ENCODE results near the gene PARP11. TPM values are rescaled to one million over a fixed set of nuclear protein-coding genes. Genes with fewer than 3 reads are reported as not detected.
A peak's percentile ranks its signal among the peaks of the same experiment; 100 is the strongest.

The PARP11 gene
- total RNA-seq, 1 donor from 2014 or later = 5.6 TPM

DNA sequence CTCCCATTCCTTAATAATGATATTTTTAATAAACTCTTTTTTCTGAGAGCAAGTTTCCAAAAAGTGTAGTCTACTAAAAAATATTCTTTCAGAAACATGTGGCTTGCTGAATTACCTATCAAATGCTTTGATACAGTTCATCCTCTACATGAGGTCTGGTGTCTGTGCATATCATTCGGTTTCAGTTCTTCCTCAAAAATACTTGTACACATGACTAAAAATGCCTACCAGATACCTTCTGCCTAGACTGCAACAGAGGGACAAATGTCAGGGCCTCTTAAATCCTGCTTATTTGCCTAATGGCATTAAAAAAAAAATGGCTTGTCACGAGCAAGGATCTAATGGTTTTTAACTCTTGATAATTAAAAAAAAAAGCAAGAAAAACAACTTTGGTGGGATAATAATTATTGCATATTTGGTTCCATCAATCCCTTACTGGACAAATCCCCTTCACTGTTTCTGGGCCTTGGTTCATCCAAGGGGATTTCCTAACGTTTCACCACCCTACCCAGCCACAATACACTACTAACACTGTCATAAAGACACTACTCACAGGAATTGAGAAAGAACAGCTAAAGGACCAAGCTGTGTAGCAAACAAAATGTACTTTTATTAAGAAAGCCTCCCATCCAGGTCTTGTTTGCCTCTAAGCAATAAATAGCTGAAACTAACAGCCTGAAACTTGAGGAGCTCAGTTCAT lies 45.7 kb downstream of the PARP11 start:
- no peak for DNase-seq (ENCODE audit: extremely low read depth, low read depth, low spot score)

DNA sequence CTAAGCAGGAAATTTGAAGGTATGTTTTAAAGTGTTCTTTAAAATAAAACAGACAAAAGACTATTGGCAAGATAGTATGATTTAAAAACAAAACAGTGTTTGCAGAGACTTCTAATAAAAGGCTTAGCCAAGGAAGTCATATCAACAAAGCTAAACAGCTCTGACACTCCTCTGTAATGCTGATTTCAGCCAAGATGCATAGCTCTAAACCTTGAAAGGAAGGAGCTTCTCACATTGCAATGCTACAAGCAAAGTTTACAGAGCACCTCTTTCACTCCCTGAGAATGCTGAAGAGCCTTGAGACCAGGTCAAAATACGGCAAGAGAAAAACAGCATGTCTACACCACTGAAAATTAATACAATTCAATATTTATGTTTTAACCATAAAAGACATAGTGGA lies 51.8 kb downstream of the PARP11 start:
- no peak for DNase-seq (ENCODE audit: extremely low read depth, low read depth, low spot score)

DNA sequence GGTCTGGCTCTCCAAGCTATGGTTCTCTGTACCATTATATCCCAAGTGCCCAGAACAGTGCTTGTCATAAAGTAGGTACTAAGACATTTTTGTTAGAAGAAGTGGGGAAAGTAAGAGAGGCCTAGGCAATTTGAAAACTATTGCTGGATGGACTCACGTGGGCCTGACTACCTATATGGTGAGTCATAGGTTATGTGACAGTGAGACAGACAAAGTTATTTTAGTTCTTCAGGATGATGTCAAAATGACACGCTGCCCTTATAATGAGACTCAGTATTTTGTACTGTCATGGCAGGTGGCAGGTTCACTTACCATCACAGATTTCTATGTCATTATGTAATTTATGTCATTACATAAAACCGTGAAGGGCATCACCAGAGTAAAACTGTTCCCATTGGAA lies 53.1 kb downstream of the PARP11 start:
- no peak for DNase-seq (ENCODE audit: extremely low read depth, low read depth, low spot score)

DNA sequence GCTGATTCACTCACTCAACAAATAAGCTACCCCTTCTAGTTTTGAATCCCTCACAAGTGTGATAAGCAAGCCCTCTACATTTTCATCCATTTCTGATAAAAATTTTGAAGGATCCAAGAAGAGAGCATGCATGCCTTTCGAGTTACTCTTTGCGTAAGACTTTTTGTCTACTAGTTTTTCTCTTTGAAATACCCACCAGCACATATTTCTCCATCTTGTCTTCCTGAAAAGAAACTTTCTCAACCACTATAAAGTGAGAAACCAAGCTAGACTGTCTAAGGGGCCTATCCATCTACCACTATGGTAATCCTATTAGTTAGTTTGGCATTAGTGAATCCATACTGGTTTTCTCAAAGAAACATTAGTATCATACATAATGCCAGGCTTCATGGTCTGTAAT lies 56.9 kb downstream of the PARP11 start:
- no peak for DNase-seq (ENCODE audit: extremely low read depth, low read depth, low spot score)

DNA sequence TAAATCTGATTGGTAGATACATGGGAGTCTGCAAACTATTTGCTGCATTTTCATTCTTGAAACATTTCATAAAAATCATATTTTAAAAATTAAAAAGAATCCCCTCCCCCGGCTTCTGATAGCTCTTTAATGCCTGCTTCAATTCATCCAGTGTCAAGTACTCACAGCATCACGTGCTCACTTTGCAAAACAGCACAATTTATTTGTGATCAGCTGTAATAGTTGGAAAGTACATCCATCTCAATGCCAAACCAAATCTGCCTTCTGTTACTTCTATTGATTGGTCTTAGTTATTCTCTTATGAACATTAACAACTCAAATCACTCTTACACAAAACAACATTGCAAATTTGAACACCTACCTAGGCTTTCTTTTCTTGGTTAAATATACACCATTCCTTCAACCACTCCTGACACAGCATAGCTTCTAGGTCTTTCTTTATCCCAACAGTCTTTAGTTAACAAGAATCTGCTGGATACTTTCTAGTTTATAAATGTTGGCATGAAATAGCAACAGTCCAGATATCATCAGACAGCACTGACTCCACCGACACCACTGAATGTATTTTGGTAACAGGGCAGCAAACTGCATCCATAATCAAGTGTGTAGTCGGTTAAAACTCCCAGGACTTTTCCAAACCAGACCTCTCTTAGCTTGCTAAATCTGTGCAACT lies 58.0 kb downstream of the PARP11 start:
- DNase-seq (ENCODE audit: extremely low read depth, low read depth, low spot score) = no peak

DNA sequence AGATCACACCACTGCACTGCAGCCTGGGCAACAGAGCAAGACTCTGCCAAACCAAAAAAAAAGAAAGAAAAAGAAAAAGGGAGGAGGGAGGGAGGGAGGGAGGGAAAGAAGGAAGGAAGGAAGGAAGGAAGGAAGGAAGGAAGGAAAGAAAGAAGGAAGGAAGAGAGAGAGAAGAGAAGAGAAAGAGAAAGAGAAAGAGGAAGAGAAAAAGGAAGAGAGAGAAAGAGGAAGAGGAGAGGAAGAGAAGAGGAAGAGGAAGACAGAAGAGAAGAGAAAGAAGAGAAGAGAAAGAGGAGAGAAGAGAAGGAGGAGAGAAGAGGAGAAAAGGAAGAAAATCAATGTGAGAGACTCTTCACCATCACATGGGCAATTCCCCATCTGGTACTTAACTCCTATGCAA lies 62.7 kb downstream of the PARP11 start:
- DNase-seq (ENCODE audit: extremely low read depth, low read depth, low spot score) = no peak

DNA sequence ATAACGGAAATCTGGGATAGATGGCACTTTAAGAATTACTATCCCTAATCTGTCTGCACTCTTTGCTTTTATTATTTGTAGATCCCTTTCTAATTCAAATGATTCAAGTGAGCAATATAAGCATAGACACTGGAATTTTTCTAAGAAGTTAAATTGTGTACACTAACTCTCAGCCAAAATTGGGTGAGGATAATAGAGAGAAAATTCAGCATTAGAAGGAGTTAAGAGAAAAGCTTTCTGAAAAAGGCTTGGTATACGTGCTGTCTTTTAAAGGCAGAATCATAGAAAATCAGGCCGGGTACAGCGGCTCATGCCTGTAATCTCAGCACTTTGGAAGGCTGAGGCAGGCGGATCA lies 63.2 kb downstream of the PARP11 start:
- DNase-seq (ENCODE audit: extremely low read depth, low read depth, low spot score) = no peak

DNA sequence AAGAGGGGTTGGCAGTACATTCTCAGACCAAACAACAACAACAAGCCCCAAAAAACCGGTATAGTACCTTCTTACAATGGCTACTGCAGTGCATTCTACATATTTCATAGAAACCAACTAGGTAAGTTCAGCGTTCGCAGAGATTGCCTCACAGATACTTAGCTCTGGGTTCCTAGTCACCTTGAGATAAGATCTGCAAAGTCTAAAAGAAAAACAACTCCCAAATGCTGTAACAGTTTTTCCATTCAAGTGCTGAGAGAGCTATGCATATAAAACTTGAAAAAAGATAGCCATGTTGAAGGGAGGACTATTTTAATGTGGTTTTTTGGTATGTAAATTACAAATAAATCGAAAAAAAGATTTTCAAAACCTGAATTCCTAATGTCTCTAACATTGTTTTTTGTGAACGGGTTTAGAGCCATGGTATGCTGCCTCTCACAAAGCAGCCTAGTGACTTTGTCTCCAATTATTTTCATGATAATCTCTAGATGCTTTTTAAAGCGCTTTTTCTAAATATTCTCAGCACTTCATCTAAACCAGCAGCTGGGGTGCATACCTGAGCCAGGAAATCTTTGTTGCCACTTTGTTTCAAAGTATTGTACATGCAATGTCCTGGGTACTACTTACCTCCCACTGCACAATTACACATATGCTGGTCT lies 63.7 kb downstream of the PARP11 start:
- DNase-seq (ENCODE audit: extremely low read depth, low read depth, low spot score) = no peak

DNA sequence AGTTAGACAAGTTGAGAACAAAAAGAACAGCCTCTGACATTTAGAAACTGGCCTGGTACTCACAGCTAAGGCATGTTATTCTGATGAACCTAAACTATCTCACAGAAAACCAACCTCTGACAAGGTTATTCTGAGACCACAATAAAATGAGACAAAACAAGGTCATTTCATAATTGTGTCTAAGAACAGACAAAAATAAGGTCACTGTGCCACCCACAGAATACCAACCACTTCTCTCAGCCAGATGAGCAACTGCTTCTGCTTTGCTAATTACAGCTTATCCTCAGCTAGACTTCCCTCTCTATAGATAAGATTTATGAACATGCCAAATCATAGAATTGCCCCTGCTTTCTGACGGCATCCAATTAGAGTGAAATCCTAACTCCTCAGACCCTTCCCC lies 68.1 kb downstream of the PARP11 start:
- no peak for DNase-seq (ENCODE audit: extremely low read depth, low read depth, low spot score)

DNA sequence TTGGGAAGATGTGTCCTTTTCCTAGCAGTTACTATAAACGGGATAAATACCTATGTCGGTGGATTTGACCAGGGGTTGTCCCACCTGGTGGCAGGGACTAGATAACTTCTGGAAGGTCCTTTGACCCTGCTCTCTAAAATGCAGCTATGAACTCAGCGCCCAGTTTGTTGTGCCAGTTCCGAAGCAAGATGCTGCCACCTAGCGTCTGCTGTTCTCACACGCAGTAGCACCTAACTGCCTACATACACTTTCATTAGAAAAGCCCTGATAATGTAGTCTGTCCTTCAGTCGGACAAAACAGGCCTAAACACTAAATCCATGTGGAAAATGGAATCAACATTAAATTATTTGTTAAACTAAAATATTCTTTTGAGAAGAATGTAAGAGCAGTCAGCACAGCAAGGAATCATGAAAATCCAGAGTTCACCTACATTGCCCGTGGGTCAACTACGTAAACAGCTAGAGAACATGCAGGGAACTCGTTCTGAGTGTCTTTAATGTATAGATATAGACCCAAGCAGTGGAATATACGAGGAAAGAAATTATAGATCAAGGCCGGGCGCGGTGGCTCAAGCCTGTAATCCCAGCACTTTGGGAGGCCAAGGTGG lies 69.2 kb downstream of the PARP11 start:
- peak; percentile 27 for DNase-seq (ENCODE audit: extremely low read depth, low read depth, low spot score)

DNA sequence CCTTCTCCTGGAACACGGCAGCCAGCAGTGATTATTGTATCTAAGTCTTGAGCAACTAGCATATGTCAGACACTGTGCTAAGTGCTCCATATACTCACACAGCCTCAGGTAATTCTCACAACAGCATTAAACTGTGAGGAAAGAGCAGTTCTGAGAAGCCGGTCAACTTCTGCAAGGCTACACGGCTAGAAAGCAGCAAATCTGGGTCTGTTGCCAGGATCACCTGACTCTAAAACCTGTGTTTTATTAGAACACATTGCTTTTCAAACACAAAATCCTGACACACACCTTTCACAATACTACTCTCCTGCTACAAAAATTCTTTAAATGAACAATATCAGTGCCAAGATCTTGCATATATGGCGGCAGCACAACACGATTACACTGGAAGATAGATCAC lies 70.5 kb downstream of the PARP11 start:
- DNase-seq (ENCODE audit: extremely low read depth, low read depth, low spot score) = no peak

DNA sequence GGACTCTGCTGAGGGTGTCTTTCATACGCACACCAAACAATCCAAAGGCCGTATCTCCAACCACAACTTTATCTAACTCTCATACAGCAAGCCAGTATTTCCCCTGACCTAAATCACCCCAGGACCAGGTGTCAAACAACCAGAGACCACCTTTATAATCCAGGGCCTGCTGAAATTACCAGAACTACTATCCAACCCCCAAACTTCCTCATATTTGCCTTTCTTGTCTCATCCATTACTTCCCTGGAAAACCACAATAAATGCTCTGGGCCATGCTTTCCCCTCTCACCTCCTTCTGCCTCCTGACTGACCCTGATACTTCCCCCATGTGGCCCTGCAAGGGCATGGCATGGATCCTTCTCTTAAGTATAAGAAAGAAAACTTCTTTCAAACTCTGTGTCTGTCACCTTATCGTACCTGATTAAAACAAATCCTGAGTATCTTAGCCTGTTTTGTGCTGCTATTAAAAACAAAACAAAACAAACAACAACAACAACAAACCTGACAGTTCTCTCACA lies 75.6 kb downstream of the PARP11 start:
- no peak for DNase-seq (ENCODE audit: extremely low read depth, low read depth, low spot score)

DNA sequence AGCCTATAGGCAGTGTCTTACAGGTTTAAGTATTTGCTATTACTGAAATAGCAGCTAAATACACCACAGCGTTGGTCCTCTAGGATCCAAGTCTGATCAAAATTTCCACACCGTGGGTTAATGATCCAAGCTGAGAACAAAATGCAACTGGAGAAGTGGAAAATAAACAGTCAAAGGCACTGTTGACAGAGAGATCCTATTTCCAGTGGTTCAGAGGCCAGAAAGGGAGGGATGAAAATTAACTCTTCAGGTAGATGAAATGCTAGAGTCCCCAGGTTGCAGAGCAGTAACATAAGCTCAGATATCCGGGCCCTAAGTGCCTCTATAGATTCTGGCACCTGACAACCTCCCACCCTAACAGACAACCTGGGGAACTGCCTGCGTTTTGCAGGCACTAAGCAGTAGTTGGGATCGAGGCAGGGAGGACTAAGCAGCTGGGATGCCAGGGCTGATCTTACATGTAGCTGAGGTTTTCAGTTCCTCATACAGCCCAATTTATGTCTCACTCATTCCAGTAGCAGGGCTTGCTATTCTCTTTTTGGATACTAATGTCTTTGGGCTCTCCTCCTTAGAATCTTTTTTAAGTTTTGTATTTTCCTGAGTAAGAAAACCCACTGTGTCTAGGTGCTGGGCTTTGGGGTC lies 77.6 kb downstream of the PARP11 start:
- DNase-seq (ENCODE audit: extremely low read depth, low read depth, low spot score) = no peak

DNA sequence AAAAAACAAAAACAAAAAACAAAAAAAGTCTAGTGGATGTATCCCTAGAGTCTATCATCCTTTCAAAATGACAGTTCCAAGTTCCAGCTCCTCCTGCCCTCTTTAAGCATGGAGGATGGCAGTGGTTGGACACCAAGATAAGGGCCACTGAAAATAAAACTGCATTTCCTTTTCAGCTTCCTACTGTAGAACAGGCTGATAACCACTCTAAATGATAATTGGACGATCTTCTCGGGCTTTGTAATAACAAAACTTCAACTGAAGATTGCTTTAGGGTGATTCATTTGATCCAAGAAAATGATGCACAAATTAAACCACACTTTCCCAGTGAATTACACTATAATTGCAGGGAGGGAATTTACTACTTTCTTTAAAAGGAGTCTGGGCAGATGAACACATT lies 78.1 kb downstream of the PARP11 start:
- DNase-seq (ENCODE audit: extremely low read depth, low read depth, low spot score) = no peak

DNA sequence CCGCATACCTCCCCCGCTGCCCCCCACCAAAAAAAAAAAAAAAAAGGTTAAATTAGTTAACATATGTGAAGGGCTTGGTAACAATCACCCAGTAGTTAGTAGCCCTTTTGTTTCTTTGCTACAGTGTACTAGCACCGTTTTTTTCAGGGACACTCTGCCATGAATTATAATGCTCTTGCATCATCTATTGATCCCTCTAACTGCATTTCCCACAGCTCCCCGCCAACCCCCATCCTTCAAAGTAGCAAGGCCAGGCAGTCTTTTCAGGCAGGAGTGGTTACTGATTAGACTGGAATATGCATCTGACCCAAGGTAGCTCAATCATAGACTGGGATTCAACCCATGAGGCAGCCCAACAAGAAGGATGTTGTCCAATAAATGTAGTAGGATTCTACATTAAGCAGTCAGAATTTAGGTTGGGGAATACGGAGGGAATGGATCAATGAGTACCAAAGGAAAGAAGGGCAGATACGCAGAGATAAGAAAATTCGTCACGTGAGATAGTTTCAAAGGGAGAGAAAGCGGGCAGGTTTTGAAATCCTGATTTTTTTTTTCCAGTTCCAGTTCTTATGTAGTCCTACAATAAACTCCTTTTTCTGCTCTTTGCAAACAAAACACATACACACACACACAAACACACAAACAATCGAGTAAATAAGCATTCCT lies 80.4 kb downstream of the PARP11 start:
- no peak for DNase-seq (ENCODE audit: extremely low read depth, low read depth, low spot score)

DNA sequence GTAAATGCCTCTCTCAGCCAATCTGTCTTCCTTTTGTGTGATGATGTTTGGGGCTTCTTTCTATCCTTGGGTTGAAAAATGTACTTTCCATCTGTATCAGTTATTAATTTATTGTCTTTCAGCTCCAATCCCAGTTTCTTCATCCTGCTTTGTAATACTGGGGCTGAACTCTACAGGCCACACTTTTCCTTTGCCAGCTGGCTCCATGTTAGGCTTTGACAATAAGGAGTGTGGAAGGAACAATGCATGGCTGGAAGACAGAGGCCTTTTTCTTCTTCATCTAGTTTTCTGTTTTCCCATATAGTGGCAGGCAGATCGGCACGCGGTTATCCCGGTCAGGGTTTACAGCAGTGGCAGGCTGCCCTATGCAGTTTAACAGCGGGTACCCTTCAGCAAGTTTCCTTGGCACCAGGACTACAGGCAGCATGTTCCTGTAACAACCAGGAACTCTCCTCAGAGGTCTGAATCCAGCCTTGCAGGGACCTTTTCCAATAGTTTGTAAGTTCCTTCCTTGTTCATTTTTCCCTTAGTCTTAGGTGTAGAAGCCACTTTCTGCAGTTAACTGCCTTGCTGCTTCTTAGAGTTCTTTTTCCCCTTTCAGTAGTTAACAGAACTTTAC lies 81.8 kb downstream of the PARP11 start:
- DNase-seq (ENCODE audit: extremely low read depth, low read depth, low spot score) = no peak

DNA sequence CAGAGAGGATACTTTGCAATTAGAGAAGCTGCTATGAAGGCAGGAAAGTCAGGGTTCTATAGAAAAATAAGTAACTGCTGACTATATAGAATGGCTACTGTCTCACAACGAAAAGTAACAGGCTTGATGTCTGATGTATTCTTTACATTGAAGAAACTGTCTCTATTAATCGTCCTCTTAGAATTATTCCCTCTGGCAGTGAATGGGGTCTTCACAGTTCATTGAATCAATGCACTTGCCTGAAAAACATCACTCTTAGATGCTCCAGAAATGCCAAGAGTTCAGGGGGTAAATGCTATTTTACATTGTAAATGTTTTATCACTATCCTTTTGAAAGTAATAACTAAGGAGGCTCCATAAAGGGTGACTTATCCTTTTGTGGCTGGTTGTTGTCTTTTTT lies 82.6 kb downstream of the PARP11 start:
- no peak for DNase-seq (ENCODE audit: extremely low read depth, low read depth, low spot score)

DNA sequence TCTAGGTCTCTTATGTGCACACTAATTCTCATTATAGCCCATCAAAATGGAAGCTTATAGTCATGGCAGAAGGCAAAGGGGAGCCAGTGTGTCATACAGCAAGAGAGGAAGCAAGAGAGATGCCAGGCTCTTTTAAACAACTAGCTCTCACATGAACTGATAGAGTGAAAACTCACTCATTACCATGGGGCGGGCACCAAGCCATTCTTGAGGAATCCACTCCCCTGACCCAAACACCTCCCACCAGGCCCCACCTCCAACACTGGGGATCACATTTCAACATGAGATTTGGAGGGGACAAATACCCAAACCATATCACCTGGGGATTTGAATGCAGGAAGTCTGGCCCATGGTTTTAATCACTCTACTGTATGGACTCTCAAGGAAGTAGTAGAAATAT lies 83.4 kb downstream of the PARP11 start:
- no peak for DNase-seq (ENCODE audit: extremely low read depth, low read depth, low spot score)

DNA sequence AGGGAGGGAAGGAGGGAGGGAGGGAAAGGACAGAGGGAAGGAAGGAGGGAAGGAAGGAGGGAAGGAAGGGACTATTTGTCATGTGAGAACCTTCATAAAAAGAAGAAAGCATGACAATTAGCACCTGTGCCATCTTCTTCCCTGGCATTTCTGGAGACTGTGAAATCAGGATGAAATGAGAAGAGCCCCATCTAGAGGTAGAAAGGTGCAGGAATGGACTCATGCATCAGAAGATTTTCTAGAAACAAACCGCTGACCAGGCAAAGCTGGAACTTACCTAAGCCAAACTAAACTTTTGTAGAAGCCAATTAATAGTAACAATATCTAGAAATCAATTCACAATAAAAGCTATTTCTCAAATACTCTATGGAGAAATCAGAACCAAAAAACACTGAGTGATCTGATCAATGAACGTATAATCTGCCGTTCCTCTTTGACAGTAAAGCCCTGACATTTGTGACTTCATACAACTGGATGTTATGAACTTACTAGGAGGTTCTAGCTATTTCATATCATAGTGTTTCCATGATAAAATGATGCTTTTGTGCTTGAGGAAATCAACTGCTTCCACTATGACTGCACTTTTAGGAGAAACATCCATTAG lies 95.9 kb downstream of the PARP11 start:
- peak; percentile 23 for DNase-seq (ENCODE audit: extremely low read depth, low read depth, low spot score)
